ENCODE measurements around the gene SLAMF1.

Gene SLAMF1

DNA sequence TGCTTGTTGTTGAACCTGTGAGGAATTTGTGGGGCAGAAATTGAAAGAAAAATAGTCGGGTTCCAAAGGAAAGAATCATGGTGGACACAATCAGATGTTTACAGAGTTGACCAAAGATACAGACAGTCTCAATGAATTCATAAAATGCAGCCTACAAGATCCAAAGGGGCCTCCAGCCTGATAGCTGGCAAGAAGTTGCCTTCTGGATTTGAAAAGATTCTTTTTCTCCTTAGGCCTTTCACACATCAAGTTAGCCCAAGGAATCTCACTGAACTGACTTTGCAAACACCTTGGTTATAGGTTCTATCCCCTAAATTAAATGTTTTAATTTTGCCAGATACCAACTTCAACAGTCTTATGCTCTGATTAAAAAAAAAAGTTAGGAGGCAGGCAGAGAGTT lies 21.5 kb downstream of the SLAMF1 start:
- no peak for DNase-seq (ENCODE audit: low read depth)

DNA sequence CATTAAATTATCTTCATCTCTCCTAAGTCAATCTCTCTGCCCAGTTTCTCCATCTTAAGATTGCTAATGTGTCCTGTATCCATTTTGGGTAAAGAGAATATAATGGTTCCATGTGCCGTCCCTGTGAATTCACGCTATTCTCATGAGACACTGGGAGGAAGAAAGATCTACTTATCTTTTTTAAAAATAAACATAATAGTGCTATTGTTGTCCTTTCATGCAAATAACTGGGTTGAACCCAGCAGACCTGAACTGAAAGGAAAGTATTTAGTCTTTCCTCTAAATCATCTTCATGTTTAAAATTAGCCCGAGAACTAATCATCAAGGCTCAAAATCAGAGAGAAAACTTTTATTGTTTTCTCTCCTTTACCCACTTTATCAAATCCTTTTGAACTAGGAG lies 22.4 kb downstream of the SLAMF1 start:
- DNase-seq (ENCODE audit: low read depth): no peak

DNA sequence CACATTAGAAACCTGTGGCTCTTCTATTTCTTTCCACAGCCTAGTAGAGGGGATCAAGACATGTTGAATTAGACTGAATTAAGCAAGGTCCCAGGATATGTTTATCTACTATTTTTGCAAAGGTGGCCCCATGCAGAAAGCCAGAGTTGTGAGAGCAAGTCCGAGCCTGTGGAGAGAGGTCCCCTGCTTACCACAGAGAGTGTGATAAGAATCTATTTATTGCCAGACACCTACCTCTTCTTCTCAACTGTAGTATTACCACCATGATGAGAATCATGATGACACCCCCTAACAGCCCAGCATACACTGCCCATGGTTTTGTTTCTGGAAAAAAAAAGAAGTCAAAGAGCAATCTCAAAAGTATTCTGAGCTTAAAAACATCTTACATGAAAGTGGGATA lies 23.0 kb downstream of the SLAMF1 start:
- no peak for DNase-seq (ENCODE audit: low read depth)

DNA sequence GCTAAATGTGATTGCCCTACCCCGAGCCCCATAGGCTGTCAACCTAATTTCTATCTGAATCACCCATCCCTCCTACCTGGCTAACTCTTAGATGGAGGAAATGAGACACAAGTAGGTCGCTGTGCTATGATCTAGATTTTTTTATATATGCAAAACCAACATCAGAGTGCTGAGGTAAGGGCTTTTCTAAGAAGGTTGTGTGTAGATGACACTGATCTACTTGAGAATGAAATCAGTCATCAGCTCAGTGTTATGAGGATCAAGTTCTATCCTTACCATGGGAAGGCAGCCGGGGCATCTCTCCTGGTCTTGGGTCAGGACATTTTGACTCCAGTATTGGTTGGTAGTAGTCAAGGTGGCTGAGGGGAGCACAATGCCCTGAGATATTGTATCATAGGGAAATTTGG lies 23.6 kb downstream of the SLAMF1 start:
- DNase-seq (ENCODE audit: low read depth): no peak

DNA sequence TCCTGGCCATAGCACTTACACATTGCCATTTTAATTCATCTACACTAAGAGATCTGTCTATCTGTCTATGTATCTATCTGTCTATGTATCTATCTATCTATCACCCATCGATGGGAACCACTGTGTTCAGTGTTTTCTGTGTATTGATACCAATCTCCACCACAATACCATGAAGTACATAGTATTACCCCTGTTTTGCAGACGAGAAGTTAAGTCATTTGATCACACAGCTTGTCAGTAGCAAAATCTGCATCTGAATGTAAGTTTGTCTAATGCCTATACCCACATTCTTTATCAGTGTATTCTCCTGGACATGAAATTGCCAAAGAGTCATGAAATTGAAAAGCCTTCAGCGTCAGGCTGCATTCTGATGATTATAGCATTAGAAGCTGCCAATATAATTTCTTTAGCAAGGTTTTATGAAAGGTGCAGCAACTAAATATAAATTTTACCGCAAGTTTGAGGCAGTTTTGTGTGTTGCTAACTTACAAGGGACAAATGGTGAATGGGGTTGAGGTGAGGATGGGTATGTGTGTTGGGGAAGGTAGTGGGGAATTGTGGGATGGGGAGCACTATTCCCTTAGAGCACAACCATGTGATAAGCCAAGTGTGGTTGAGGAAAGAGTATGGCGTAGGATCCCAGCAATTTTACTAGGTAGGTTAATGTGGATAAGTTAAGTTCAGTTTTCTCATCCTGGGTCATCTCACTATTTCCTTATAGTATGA lies 24.2 kb downstream of the SLAMF1 start:
- DNase-seq (ENCODE audit: low read depth): no peak

DNA sequence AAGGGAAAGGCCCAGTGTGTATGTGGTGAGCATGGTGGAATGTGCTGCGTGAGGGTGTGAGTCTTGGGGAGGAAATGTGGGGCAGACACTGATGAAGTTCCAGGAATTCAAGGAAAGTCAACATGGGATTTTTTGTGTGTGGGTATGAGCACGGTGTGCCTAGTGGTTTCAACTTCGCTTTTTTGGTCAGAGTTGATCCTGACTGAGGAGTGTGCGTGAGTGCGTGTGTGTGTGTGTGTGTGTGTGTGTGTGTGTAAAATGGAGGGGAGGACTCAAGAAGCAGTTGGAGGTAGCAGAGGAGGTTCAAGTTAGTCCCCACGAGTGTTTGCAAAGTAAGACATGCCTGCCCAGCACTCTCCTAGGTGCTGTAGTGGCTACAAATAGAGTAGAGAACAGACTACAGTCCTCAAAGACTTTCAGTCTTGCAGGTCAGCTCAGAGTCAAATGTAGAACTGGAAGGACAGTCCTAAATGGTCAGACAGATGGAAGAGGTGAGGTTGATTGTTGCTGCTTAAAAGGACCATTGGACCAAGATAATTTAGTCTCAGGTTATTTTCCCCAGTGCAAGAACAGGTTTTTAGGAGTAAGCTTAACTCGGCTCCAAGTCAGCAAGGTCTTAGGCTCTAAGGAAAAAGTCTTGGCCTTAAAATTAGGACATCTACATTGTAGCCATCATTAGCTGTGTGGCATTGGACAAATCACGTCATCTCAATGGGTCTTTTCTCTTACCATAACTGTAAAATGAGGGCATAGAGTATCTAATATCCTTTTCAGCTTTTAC lies 25.0 kb downstream of the SLAMF1 start:
- DNase-seq (ENCODE audit: low read depth): no peak

DNA sequence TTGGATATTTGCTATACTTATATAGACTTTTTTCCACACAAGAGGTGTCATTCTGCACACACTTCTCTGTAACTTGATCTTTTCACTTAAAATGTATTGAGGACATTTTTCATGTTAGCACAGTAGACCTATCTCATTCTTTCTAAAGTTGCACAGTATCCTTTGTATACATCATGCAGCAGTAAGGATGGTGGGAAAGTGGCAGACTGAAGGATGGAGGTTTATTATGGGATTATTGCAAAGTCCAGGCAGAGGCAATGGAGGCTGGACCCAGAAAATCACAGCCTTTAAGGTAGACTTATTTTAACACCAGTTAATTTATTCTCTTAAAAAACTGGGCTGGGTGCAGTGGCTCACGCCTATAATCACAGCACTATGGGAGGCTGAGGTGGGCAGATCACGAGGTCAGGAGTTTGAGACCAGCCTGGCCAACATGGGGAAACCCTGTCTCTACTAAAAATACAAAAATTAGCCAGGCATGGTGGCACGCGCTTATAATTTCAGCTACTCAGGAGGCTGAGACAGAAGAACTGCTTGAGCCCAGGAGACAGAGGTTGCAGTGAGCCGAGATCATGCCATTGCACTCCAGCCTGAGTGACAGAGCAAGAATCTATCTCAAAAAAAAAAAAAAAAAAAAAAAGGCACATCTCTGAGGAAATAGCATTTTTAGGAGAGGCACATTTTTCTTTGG lies 25.8 kb downstream of the SLAMF1 start:
- DNase-seq (ENCODE audit: low read depth): no peak

DNA sequence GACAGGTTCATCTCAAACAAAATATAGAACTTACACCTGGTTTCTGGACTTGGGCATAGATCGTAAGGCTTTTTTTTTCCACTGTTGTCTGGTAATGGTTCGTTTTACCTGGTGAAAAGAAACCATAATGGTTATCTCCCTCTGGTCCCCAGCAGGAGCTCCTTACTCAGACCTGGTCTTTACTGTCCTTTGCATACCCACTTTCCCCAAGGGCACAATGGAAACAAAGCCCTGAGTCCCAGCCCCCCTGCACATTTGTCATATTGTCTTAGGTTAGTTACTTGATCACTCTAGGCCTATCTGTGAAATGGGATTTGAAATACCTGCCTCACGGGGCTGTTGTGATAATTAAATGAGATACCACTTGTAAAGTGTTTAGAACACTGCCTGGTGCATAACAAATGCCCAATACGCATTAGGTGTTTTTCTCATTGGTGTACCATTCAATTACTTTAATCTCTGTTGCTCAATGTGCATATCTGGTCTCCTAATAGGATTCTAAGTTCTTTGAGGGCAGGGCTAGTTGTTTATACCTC lies 27.0 kb downstream of the SLAMF1 start:
- no peak for DNase-seq (ENCODE audit: low read depth)

DNA sequence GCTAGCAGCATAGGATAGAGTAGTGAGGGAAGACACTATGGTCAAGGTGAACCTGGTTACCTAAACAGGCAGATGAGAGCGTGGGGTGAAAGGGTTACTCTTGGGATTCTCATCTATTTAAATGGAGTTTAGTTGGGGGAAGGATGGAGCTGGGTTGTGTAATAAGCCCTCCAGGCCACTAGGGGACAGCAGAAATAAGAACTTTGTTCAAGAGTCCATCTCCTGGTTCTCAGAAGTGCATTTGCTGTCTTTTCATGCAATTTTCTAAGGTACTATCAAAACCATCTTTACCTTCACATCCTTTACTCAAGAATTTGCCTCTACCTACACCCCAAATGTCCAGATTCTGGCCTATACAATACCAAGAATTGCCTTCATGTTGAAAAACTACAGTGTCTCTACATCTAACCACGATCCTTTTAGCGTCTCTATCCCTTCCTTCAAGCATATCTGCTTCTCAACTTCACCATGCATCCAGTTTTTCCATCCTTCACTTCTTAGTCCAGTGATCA lies 28.0 kb downstream of the SLAMF1 start:
- no peak for DNase-seq (ENCODE audit: low read depth)

DNA sequence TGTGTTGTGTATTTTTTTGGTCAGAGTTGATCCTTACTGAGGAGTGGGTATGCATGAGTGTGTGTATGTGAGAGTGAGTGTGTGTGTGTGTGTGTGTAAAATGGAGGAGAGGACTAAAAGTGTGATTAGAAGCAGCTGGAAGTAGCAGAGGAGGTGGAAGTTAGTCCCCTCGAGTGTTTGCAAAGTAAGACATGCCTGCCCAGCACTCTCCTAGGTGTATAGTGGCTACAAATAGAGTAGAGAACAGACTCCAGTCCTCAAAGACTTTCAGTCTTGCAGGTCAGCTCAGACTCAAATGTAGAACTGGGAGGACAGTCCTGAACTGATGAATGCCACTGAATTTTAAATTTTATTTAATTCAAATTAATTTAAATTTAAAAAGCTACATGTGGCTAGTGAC lies 28.5 kb downstream of the SLAMF1 start:
- no peak for DNase-seq (ENCODE audit: low read depth)

DNA sequence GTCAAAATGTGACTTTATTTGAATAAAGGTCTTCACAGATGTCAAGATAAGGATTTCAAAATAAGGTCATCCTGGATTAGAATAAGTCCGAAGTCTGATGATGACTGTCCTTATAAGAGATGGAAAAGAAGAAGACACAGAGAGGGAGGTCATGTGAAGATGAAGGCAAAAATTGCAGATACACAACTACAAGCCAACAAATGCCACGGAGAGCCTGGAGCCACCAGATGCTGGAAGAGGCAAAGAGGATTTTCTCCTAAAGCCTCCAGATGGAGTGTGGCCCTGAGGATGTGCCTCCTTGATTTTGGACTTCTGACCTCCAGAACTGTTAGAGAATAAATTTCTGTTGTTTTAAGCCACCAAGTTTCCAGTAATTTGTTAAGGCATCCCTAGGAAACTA lies 31.2 kb downstream of the SLAMF1 start:
- no peak for DNase-seq (ENCODE audit: low read depth)

DNA sequence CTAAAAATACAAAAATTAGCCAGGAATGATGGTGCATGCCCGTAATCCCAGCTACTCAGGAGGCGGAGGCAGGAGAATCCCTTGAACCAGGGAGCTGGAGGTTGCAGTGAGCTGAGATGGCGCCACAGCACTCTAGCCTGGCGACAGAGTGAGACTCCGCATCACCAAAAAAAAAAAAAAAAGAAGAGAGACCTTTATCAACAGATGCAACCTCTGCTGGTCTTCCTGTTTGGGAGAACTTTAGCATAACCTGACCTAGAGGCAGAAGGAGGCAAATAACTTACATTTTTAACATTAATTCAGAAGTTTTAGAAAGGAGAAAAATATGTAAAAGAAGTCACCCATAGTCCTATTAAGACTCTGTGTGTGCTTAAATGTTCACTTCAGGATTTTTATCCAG lies 32.4 kb downstream of the SLAMF1 start:
- DNase-seq (ENCODE audit: low read depth): no peak

DNA sequence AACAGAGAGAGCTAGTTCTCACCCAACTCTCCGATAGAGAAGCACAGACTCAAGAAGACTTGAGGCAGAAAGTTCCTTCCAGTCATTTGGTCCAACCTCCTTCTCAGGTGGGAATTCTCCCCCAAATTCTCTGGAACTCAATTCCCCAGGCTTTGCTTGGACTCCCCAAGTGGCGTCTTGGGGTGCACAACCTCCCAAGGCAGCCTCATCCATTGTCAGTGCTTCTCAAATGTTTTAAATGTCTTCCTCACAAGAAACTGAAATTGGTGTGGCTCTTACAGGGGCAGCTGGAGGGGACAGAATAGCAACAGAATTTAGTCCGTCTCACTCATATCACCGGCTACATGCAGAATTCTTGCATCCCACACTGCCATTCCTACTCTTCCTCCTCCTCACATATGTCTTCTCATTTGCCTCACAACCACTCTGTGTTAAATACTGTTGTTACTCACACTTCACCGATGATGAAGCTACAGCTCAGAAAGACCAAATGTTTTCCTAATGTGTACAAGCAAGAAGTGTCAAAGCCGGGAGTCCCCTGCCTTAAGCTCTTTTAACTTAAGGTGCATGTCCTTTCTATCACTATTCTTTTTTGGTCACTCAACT lies 34.1 kb downstream of the SLAMF1 start:
- no peak for DNase-seq (ENCODE audit: low read depth)

DNA sequence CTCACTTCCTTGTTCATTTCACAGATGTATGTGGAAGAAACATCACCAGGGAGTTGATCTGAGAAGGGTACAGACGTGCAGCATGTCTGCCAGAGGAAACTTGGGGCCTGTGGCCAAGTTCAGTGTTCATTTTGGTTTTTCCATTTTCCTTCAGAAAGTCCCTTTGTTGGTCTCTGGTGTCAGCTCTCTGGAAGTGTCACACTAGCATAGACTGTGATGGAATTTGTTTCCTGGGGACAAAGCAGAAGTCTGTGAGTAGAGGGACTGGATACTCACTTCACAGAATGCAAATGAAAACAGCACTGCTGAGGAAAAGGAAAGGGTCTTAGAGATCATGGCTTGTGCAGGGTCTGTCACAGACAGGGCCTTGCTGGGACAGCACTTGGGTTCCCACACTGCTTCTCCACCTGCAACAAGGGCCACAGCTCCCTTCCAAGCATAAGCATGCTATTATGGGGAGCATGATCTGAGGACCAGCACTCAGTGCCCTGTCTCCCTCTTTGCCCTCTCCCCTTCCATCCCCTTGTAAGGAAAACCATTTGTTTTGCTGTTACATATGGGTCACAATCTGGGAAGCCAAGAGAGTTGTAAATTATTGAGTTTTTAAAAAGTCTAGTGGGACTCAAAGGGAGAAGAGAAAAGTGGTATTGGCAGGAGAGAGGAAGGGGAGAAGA lies 36.1 kb downstream of the SLAMF1 start:
- DNase-seq (ENCODE audit: low read depth): no peak

DNA sequence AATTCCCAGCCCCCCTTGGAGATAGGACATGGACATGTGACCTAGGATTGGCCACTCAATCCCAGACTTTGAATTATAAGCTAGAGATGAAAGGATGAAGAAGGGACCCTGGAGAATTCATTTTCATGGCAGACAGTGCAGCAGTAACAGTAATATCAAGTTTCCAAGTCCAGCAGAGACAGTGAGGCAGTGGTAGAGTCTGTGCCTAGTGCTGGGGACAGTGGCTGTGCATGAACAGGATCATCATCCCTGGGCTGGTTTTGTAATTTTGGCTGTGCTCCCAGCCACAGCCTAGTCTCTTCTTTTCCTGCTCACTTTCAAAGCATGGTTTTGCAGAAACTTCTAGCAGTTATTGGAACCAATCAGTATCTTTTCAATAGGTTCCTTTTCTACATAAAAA lies 37.9 kb downstream of the SLAMF1 start:
- no peak for DNase-seq (ENCODE audit: low read depth)

DNA sequence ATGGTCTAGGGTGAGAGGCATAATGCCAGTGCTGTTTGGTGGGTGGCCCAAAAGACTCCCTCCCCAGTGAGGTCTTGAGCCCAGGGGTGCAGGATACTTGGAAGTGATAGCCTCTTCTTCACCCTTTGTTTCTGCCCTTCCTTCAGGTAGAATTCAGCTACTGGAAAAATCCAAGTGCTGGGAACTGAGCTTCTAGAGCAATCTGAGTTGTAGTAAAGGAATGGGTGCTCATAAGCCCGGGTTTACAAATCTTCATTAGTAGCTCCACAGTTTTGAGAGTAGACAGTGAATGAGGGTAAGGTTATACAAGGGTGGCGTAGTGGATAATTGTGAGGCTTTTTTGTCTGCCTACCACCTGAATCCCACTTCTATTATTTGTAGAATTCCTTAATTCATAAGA lies 38.3 kb downstream of the SLAMF1 start:
- DNase-seq (ENCODE audit: low read depth): no peak

DNA sequence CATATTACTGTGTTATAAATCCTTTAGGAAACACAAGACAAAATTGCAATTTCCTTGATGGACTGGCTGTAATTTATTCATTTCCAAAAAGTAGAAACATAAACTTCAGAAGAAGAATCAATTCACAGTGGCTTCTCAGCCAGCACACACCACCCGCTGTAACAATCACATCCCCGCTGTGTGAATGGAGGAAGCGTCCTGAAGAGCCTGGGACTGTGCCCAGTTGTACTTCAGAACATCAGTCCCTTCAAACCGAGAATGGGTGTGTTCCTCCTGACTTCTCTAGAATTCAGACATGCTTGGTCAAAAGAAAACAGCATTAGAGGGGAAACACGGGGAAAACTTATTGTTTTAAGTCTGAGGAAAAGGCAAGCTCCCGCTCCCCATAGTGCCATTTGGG lies 38.8 kb downstream of the SLAMF1 start:
- no peak for DNase-seq (ENCODE audit: low read depth)

DNA sequence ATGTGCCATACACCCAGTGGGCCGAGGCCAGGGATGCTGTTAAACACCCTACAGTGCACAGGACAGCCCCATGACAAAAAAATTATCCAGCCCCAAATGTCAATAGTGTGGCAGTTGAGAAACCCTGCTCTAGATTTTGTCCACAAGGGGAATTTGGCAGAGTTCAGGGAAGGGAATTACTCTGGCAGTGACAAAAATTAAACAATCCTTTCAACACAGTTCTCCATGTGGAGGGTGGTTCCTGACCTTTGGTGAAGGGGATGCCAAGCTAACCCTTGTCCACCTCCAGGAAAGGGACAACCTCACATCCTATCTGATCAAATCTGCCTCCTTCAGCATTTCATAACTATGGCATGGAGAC lies 39.2 kb downstream of the SLAMF1 start:
- no peak for DNase-seq (ENCODE audit: low read depth)

DNA sequence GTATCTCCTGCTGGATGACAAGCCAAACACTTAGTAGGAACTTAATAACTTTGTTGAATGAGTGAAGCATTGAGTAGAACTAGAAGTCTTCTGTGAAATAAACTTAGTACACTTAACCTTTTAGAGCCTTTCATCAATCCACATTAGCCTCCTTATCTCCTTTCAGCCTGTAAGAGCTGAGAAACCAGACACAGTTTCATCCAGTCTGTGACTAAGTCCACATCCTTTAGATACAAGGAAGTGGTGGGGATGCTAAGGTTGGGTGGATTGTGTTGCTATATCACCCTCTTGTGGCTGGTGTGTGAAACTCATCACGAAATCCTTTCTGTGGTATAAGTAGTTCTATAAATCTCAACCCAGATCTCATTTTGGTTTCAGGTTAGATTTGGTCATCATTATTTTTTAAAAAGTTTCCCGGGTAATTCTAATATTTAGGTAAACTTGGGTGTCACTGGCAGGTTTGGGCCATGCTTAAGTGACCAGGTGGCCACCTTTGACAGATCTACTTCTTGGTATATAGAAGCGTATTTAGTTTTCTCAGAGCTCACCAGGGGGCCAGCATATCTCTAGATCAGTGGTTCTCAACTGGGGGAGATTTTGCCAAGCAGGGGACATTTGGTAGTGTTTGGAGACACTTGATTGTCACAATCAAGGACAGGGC lies 39.7 kb downstream of the SLAMF1 start:
- DNase-seq (ENCODE audit: low read depth): no peak

DNA sequence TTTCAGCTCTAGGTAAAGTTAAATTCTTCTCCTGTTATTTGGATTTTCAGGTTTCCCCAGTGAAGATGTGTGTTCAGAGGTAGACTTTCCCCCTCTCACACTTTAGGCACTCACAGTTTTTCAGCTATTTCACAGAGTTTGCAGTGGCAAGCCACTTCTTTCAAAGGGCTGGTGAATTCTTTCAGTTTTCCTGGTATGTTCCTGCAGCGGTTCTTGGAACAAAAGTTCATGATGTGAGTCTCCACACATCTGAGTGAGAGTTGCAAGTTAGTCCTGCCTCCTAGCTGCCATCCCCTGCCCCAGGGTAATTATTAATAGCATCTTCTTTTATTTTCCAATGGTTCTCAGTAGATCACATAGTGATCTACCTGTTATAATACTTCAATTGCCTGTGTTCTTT lies 40.2 kb downstream of the SLAMF1 start:
- DNase-seq (ENCODE audit: low read depth): no peak

DNA sequence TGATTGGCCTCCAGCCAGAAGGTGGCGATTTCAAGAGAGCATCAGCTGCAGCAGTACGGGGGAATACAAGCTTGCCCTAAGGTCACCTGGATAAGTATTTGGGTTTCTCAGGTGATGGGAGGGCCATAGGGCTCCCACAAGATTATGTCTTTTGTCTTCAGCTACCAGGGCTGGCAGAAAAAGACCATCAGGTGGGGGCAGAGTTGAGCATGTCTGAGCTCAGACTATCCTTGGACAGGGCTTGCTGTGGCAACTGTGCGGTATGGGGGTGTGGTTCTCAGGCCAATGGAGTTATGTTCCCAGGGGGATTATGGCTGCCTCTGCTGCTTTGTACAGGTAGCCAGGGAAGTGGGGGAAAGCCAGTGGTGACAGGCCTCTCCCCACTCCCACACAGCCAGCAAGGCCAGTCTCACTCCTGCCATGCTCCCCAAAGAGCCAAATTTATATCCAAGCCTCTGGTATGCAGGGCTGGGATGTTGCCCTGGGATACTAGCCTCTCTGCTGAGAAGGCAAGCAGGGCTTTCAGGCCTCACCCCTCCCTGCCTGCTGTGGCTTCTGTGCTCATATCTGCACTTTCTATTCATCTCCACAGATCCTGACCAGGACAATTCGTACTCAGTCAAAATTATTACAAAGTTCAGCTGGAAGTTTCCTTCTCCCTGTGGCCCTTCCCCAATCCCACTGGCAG lies 40.9 kb downstream of the SLAMF1 start:
- no peak for DNase-seq (ENCODE audit: low read depth)

Data from stimulated activated CD8-positive, alpha-beta memory T cell treated with anti-CD3 and anti-CD28 coated beads, Interleukin-12 subunit alpha, Interleukin-12 subunit beta, amount 100 ng/mL, for 1 hour (primary cell).